MM.1S (cell line): Measurements from ENCODE around the gene LARGE1.

Experiments used
- DNase-seq: peaks from one replicate; pipeline ENCODE4 v3.0.0-alpha.2; 2015
- H2AFZ ChIP-seq: fragments of 300-600 bp; sonication (generic); 2 replicates; pipeline ENCODE4 v1.6.0; 2016; ENCODE audit warnings: antibody characterized with exemption, low read length
- H3F3A ChIP-seq: fragments of 300-600 bp; sonication (generic); 2 replicates; pipeline ENCODE4 v1.6.1; 2016; ENCODE audit warnings: mild to moderate bottlenecking, antibody characterized with exemption, low read length, moderate library complexity, mixed read lengths; ENCODE audit not compliant: insufficient read depth
- H3K27ac ChIP-seq: fragments of 300-600 bp; sonication (generic); 2 replicates; pipeline ENCODE4 v1.5.1; 2016; ENCODE audit warnings: mild to moderate bottlenecking, low read length
- H3K27me3 ChIP-seq: fragments of 300-600 bp; sonication (generic); replicated peaks from 2 replicates; pipeline ENCODE4 v1.6.0; 2016; ENCODE audit warnings: low read length; ENCODE audit not compliant: insufficient read depth
- H3K36me3 ChIP-seq: fragments of 300-600 bp; sonication (generic); replicated peaks from 2 replicates; pipeline ENCODE4 v1.6.1; 2016; ENCODE audit warnings: mild to moderate bottlenecking, low read length, mixed read lengths; ENCODE audit not compliant: insufficient read depth
- H3K4me1 ChIP-seq: fragments of 300-600 bp; sonication (generic); 2 replicates; pipeline ENCODE4 v1.6.1; 2016; ENCODE audit warnings: low read length, mixed read lengths
- H3K4me2 ChIP-seq: fragments of 300-600 bp; sonication (generic); 2 replicates; pipeline ENCODE4 v1.6.0; 2016; ENCODE audit warnings: low read depth, low read length
- H3K4me3 ChIP-seq: fragments of 300-600 bp; sonication (generic); 2 replicates; pipeline ENCODE4 v1.5.1; 2016; ENCODE audit warnings: low read length, mixed read lengths
- H3K79me2 ChIP-seq: fragments of 300-600 bp; sonication (generic); 2 replicates; pipeline ENCODE4 v1.6.1; 2016; ENCODE audit warnings: mixed run types, low read length, mixed read lengths
- H3K9ac ChIP-seq: fragments of 300-600 bp; sonication (generic); 2 replicates; pipeline ENCODE4 v1.6.1; 2016; ENCODE audit warnings: low read length, mixed read lengths
- H3K9me2 ChIP-seq: fragments of 300-600 bp; sonication (generic); replicated peaks from 2 replicates; pipeline ENCODE4 v1.6.1; 2016; ENCODE audit warnings: mild to moderate bottlenecking, low read length, mixed read lengths; ENCODE audit not compliant: insufficient read depth
- H3K9me3 ChIP-seq: fragments of 300-600 bp; sonication (generic); replicated peaks from 2 replicates; pipeline ENCODE4 v1.6.1; 2016; ENCODE audit warnings: mild to moderate bottlenecking, low read length, mixed read lengths; ENCODE audit not compliant: insufficient read depth
- H4K20me1 ChIP-seq: fragments of 300-600 bp; sonication (generic); 2 replicates; pipeline ENCODE4 v1.6.1; 2016; ENCODE audit warnings: mild to moderate bottlenecking, low read length, moderate library complexity, mixed read lengths; ENCODE audit not compliant: insufficient read depth
- CTCF ChIP-seq: fragments of 300-600 bp; sonication (generic); IDR thresholded peaks from 2 replicates; pipeline ENCODE4 v1.5.1; 2016; ENCODE audit warnings: antibody characterized with exemption, low read length, mixed read lengths
- EZH2 ChIP-seq: fragments of 300-600 bp; sonication (generic); optimal IDR thresholded peaks from 2 replicates; pipeline ENCODE3; 2017; ENCODE audit warnings: low read depth, mild to moderate bottlenecking, antibody characterized with exemption, low read length, mixed read lengths
- EZH2phosphoT487 ChIP-seq: fragments of 300-600 bp; sonication (generic); IDR thresholded peaks from 2 replicates; pipeline ENCODE4 v1.6.1; 2018; ENCODE audit warnings: antibody characterized with exemption, low read length

Gene LARGE1

GRCh38 chr22:33528183-33528582 is 392.1 kb downstream of the LARGE1 start:
- no peak for TF ChIP-seq CTCF
- TF ChIP-seq EZH2: no peak
- no peak for TF ChIP-seq EZH2phosphoT487

GRCh38 chr22:33526434-33527107 is 393.7 kb downstream of the LARGE1 start:
- no peak overlapping the region for H3K9ac ChIP-seq
- no peak overlapping the region for H3K4me2 ChIP-seq
- H2AFZ ChIP-seq: no peak overlapping the region
- no peaks in the 10 kb centered on the region for H3K36me3 ChIP-seq
- H3K27me3 ChIP-seq: no peaks in the 10 kb centered on the region
- no peaks in the 10 kb centered on the region for H3K9me2 ChIP-seq
- H3K27ac ChIP-seq: no peak overlapping the region
- TF ChIP-seq EZH2 (no peak), CTCF (no peak), EZH2phosphoT487 (no peak)
- no peaks in the 10 kb centered on the region for H3K9me3 ChIP-seq
- DNase-seq: no peak
- peaks cover 13% of the 10 kb centered on the region; the same call in 1 of the 2 replicates for H3K79me2 ChIP-seq
- H3F3A ChIP-seq: no peaks in the 10 kb centered on the region
- no peak overlapping the region for H3K4me3 ChIP-seq
- H4K20me1 ChIP-seq: no peaks in the 10 kb centered on the region
- H3K4me1 ChIP-seq: peaks cover 7% of the 10 kb centered on the region; the same call in 1 of the 2 replicates

More at GRCh38 chr22:33528183-33528582, 392.1 kb downstream of the LARGE1 start:
- no peak overlapping the region for H3K27ac ChIP-seq
- H3K36me3 ChIP-seq: no peaks in the 10 kb centered on the region
- no peak overlapping the region for H3K9ac ChIP-seq
- no peaks in the 10 kb centered on the region for H4K20me1 ChIP-seq
- peaks cover 7% of the 10 kb centered on the region; the same call in 1 of the 2 replicates for H3K4me1 ChIP-seq
- no peak overlapping the region for H3K4me2 ChIP-seq
- no peaks in the 10 kb centered on the region for H3F3A ChIP-seq
- H3K27me3 ChIP-seq: no peaks in the 10 kb centered on the region
- no peaks in the 10 kb centered on the region for H3K9me3 ChIP-seq
- H3K79me2 ChIP-seq: 0 out of 2 replicates have a peak, but pooled peaks cover 9% of the 10 kb centered on the region
- no peak overlapping the region for H2AFZ ChIP-seq
- no peak for DNase-seq
- no peak overlapping the region for H3K4me3 ChIP-seq
- H3K9me2 ChIP-seq: no peaks in the 10 kb centered on the region

GRCh38 chr22:33524511-33525260 is 395.6 kb downstream of the LARGE1 start:
- no peaks in the 10 kb centered on the region for H3K9me3 ChIP-seq
- no peaks in the 10 kb centered on the region for H3F3A ChIP-seq
- no peak overlapping the region for H2AFZ ChIP-seq
- peaks cover 10% of the 10 kb centered on the region; the same call in 1 of the 2 replicates for H3K79me2 ChIP-seq
- no peak overlapping the region for H3K9ac ChIP-seq
- no peaks in the 10 kb centered on the region for H3K27me3 ChIP-seq
- no peaks in the 10 kb centered on the region for H3K36me3 ChIP-seq
- H3K4me3 ChIP-seq: no peak overlapping the region
- TF ChIP-seq EZH2 (no peak), CTCF (no peak), EZH2phosphoT487 (no peak)
- H4K20me1 ChIP-seq: no peaks in the 10 kb centered on the region
- H3K9me2 ChIP-seq: no peaks in the 10 kb centered on the region
- no peak overlapping the region for H3K4me2 ChIP-seq
- no peak for DNase-seq
- H3K27ac ChIP-seq: no peak overlapping the region
- peaks cover 7% of the 10 kb centered on the region; the same call in 1 of the 2 replicates for H3K4me1 ChIP-seq
